Fibroblast of mammary gland (primary cell): ENCODE results near the gene TECTA.
"Not testable (repeated sequence)": the region's sequence is repeated elsewhere in the genome, so short reads cannot be mapped to it uniquely, and the experiment has no call there.

Experiments used
- DNase-seq: peaks from one replicate; pipeline ENCODE4 v3.0.0-alpha.2; 2010; ENCODE audit warnings: low read depth
- H3K4me3 ChIP-seq: 2 replicates; pipeline ENCODE4 v1.5.1; 2011; ENCODE audit warnings: low read depth, mild to moderate bottlenecking, low read length, moderate library complexity; ENCODE audit not compliant: control insufficient read depth
- TF ChIP-seq, protein P1 (sequence below): conservative IDR thresholded peaks from 2 replicates; pipeline ENCODE4 v1.5.1; 2011; ENCODE audit warnings: low read depth, low read length, inconsistent platforms; ENCODE audit not compliant: control insufficient read depth, insufficient read depth

Gene TECTA

DNA sequence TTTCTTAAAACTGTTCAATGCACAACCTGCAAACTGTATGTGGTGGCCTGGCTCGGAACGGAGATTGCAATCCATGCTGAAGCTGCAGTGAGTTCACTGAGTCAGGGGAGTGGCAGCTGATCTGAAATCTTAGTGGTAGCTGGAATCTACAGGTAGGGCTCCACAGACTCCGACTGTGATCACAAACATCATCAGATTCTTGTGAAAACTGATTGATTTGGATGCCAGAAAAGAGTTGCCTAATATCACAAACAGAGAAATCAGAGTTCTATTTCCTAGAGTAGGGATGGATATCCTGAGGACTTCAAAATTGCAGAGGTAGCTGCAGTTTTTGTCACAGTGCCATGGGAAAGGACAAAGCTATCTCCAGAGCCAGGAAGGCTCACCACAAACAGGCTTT lies 134.0 kb downstream of the TECTA start:
- no peak overlapping the region for H3K4me3 ChIP-seq
- TF ChIP-seq, protein P1, sequence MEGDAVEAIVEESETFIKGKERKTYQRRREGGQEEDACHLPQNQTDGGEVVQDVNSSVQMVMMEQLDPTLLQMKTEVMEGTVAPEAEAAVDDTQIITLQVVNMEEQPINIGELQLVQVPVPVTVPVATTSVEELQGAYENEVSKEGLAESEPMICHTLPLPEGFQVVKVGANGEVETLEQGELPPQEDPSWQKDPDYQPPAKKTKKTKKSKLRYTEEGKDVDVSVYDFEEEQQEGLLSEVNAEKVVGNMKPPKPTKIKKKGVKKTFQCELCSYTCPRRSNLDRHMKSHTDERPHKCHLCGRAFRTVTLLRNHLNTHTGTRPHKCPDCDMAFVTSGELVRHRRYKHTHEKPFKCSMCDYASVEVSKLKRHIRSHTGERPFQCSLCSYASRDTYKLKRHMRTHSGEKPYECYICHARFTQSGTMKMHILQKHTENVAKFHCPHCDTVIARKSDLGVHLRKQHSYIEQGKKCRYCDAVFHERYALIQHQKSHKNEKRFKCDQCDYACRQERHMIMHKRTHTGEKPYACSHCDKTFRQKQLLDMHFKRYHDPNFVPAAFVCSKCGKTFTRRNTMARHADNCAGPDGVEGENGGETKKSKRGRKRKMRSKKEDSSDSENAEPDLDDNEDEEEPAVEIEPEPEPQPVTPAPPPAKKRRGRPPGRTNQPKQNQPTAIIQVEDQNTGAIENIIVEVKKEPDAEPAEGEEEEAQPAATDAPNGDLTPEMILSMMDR, result no peak
- no peak for DNase-seq

DNA sequence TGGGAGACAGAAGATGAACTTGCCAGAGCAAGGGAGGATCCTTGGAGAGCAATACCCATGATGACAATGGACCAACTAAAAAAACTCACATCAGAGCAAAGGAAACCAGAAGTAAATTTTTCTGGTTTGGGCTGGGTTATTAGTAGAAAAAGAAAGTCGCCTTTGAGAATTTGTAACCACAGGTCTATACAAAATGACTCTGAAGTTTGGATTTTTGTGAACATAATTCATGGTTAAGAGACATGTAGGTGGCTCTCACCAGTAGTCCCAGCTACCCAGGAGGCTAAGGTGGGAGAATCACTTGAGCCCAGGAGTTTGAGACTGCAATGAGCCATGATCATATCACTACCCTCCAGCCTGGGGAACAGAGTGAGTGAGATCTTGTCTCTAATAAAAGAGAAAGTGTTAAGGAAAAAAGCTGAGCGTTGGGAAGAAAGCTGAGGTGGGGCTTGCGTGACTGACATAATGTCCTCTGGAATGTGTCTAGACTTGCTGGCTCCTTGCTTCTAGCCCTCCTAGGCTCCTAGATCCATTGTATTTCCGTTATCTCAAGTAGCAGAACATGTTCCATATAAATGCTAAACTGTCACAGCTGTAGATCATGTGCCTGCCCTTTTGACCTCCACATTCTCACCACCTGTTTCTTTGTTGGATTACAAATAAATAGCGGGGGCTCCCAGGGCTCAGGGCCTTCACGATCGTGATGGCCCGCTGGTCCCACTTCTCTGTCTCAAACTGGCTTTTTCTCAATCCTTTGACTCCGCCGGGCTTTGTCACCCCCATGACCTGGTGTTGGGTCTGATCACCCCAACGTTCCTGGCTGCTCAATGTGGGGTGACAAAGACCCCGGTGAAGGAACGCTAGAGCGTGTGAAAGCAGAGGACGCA lies 135.3 kb downstream of the TECTA start:
- TF ChIP-seq, protein P1, result no peak
- H3K4me3 ChIP-seq, result no peak overlapping the region
- DNase-seq, result no peak

DNA sequence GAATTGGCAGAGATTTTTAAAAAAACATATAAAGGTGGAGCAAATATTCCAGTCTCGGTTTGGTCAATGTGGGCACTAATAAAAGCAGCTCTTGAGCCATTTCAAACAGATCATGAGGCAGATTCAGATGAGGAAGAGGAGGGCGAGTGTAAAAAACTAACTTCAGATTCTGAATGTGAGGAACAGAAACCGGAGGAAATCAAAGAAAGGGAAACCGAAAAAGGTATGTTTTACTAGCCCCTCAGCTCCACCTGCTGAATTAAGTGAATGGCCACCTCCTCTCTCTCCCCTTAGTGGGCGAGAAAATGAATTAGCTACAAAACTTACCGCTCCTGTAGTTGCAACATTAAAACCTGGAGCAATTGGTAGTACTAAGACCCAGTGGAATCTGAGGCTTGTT lies 136.2 kb downstream of the TECTA start:
- DNase-seq, H3K4me3 ChIP-seq: not testable (repeated sequence)

DNA sequence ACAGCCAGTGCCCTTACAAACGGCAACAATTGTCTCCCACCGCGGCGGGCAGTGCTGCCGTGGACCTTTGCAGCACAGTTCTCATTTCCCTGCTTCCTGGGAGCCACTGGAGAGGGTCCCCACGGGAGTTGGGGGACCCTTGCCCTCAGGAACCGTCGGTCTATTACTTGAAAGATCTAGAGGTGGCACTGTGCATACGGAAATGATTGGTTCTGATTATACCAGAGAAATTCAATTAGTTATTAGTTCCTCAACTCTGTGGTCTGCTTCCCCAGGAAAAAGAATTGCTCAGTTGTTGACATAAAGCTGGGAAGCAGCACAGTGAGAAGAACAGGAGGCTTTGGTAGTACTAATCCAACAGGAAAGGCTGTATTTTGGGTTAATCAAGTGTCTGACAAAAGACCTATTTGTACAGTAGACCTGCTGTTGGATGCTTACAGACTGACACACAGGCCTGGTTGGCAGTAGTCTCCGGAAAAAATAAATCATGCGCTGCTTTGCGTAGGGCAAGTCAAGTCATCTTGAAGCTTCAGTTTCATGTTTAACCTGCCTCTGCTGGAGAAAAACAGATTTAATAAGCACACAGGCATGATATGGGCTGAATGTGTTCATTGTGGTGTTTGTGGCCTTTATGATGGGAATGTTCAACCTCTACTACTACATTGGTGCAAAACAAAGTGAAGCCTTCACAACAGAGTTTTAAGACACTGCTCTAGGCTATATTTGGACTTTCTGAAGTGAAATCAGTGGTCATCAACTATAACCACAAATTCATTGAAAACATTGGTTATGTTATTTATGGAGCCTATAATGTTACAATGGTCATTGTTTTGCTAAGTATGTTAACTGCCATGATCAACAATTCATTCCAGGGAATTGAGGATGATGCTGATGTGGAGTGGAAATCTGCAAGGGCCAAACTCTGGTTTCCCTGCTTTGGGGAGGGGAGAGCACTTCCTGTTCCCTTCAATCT lies 136.9 kb downstream of the TECTA start:
- TF ChIP-seq, protein P1, result no peak
- no peak overlapping the region for H3K4me3 ChIP-seq
- peak; percentile 60 for DNase-seq

DNA sequence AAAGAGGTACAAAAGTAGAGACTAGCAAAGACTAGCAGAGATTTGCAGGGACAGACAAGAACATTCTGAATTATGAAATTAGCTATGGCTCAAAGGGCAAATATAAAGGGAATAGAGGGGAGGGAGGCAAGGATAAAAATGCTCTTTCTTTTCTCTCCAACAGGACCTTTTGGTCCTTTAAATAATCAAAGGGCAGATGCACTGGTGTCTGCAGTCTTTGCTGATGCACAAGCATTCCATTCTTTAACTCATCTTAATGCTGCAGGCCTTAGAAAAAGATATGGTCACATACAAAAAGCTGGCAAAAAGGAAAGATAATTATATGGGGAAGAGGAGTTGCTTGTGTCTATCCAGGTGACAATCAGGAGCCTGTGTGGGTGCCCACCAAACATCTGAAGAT lies 137.9 kb downstream of the TECTA start:
- no peak for DNase-seq
- TF ChIP-seq, protein P1, result no peak
- no peak overlapping the region for H3K4me3 ChIP-seq

DNA sequence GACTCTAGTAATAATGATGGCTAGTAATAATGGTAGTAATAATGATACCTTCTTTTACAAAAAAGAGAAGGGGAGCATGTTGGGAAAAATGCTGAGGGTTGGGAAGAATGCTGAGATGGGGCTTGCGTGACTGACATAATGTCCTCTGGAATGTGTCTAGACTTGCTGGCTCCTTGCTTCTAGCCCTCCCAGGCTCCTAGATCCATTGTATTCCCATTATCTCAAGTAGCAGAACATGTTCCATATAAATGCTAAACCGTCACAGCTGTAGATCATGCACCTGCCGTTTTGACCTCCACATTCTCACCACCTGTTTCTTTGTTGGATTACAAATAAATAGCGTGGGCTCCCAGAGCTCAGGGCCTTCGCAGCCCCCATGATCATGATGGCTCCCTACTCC lies 139.0 kb downstream of the TECTA start:
- not testable (repeated sequence) for H3K4me3 ChIP-seq, DNase-seq

DNA sequence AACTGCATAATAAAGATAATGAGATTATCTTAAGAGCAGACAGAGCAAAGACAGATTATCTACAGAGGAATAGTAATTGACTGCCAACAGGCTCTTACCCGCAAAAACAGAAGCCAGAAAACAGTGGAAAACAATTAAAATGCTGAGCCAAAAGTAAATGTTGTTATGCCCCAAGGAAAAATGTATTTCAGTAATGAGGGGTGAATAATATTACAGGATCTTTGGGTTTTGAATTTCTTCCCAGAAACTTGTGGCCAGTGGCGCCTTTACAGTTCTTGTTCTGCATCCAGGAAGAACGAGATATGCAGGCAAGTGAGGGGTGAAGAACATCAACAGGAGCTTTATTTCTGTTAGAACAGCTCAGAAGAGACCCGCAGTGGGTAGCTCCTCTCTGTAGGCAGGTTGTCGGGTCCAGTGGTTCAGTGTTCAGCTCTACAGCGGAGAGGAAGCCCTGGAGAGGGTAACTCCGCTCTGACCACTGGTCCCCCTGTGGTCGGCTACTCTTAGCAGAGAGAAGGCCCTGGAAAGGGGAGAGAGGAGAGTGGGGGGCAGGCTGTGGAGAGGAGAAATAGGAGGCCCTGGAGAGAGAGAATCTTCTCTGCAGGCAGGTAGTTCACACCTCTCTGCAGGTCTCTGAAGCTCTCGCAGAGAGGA lies 139.7 kb downstream of the TECTA start:
- no peak for DNase-seq
- TF ChIP-seq, protein P1, result no peak
- no peak overlapping the region for H3K4me3 ChIP-seq
